Stimulated activated CD4-positive, alpha-beta T cell treated with anti-CD3 and anti-CD28 coated beads, TNF-alpha, amount 100 ng/mL, for 4 hours (primary cell): ENCODE measurements around the gene VWF.

ENCODE experiments used
- DNase-seq, 3 experiments: peaks; one replicate each; pipeline ENCODE4 v3.0.0-alpha.2; 2020; ENCODE audit warnings: low read depth in 3 of 3

The VWF gene

DNA sequence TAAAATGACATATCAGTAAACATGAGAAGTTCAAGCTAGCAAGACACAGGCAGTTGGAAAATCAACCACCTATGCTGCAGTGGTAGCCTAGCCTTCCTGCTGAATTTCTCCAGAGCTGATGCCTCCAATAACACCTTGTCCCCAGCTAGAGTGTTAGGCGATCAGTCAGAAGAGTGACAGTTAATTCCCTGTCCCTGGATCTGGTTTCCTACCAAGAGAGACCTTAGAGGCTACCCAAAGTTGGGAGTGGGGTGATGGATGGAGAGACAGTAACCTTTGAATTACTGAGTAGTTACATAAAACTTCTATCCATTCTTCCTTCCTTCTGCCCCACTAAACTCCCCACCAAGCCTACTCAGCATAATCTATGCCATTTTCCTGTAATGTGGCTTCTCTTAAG lies 177.5 kb downstream of the VWF start:
- no peak for DNase-seq

DNA sequence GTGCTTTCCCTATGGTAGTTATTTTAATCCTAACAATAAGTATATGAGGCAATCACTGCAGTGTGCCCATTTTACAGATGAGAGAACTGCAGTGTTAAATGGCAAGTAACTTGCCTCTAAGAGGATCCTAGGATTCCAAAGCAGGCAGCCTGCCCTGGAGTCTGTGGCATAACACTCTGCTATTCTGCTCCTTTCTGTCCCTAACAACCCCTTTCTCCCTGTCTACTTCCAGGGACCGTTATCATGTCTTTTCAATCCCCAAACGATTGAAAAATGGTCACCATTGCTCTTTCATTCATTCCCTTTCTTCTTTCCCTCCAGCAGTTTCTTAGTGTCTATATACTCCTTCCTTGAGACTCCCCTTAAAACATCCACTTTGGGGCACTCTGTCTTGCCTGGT lies 178.1 kb downstream of the VWF start:
- DNase-seq: no peak

DNA sequence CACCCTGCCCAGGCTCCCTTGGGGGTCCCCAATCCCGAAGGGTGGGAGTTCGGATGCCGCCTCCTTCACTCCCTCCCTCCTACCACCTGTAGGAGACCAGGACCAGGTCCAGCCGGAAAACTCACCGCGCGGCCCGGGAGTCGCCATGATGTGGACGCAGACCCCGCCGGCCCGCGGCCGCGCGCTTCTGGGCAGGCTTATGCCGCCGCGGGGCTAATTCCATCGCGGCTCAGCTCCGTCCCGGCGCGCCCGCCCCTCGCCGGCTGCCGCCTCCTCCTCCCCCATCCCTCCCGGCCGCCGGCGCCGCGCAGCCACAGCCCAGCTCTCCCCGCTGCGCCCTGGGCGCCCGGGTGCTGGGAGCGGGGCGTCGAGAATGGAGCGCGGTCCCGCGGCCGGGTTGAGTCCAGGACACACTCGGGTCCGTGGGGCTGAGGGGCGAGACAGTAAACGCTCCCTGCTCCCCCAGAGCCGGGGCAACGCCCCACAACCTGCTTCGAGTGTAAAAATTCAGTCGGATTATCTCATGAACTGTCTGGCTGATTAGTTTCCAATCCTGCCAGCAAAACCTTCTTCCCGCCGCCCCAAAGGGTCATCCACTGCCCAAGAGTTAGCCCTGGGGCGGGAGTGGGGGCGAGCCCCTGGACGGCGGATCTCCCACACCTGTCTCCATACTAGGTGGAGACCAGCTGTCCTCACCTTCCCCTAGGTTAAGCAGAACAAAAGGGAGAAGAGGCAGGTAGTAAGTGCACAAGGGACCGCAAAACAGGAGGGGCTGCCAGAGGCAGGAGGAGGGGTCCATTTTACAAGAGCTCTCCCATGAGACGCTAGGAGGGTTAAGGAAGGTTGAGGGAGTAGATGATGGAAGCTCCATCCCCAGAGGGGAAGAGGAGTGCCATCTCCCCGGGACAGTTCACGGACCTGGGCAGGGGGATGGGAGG lies 179.1 kb downstream of the VWF start, which contains the start of gene ANO2:
Gene ANO2 (minus strand): TSS at position 189 of the 938 bp plus-strand sequence. CDS start 42 bp downstream, at position 147.
- DNase-seq: no peak

DNA sequence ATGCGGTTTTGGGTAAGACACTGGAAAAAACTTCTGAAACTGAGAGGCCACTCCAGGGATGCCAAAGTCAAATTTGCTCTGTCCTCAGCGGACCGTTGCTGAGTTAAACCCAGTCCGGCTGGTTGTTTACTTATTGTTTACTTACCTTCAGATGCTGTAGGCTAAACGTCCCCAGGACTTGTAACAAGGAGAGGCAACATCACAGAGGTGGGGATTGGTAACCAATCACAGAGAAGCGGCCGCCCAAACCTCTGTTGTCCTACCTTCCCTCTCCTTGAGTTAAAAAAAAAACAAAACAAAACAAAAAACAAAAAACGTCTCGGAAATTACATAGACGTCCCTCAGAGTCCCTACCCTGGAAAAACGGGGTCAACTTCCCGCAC lies 179.8 kb downstream of the VWF start:
- no peak for DNase-seq

GRCh38 chr12:5944053-5944452 lies 180.4 kb downstream of the VWF start:
- DNase-seq: no peak

- no peak for DNase-seq
Measured at GRCh38 chr12:5941907-5942306, 182.6 kb downstream of the VWF start.

DNA sequence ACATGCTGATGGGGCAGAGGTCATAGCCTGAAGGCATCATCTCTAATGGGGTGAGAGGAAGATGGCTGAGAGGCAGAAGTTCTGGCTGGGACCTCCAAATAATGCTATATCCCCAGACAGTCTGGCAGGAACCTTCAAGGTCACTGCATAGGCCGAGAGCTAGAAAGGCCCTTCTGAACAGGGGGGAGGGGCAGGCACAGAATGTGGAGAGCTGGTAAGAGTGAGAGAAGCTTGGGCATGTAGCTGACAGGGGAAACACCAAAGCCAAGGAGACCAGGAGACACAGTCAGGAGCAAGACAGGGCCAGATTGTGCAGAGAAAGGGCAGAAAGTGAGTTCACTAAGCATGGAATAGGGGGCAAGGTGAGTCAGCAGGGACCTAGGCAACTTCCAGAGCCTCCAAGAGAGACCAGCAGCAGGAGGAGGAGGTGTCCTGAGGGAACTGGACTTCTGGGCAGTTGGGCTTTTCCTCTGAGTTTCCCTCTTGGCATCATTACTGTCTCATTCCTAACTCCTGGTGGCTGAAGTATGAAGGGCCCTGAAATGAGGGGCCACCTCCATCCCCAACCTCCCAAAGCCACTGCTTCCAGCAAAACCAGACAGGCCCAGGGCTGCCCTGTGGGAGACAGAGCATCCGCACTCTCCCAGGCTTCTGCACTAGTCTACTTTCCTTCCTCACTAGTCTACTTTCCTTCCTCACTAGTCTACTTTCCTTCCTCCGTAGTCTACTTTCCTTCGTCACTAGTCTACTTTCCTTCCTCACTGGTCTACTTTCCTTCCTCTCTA lies 196.5 kb downstream of the VWF start:
- no peak for DNase-seq

DNA sequence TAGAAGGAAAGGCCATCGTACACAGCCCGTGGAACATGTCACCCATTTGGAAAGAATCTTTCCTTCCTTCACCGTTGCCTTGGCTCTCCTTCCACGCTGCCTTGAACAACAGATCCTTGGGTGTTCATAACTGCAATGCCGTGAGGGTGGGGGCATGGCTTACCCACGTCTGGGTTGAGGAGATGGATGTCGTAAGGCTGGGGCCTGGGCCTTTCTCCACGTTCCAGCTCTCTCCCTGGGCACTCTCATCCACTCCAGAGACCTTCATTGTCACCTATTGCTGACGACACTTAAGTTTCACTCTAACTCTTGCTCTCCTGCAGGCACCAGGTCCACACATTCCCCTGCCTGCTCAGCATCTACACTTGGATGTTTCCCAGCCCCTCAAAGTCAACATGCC lies 198.8 kb downstream of the VWF start:
- DNase-seq: no peak

GRCh38 chr12:5924342-5924741 lies 200.1 kb downstream of the VWF start:
- DNase-seq: no peak

- no peak for DNase-seq
Measured at GRCh38 chr12:5923751-5924150, 200.7 kb downstream of the VWF start.

DNA sequence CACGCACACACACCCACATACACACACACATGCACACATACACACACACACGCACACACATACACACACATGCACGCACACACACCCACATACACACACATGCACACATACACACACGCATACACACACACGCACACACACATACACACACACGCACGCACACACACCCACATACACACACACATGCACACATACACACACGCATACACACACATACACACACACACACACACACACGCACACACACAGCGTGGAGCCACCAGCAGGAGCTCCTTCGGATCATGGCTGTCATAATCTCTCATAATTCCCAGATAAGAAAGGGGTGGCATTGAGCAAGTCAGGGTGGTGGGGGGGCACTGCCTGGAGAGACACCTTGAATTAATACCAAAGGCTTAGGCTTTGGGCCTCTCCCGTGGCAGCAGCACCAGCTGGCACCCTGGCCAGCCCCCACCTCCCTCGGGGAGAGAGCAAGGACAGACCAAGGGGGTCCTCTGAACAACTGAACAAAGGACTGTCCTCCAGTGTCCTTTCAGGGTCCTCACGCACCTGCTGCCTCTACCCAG lies 201.3 kb downstream of the VWF start:
- no peak for DNase-seq

GRCh38 chr12:5921966-5922899 lies 202.2 kb downstream of the VWF start:
- no peak for DNase-seq

- DNase-seq: no peak
Measured at GRCh38 chr12:5921027-5921909, 203.2 kb downstream of the VWF start.

GRCh38 chr12:5916785-5917290 lies 207.6 kb downstream of the VWF start:
- DNase-seq: no peak

DNA sequence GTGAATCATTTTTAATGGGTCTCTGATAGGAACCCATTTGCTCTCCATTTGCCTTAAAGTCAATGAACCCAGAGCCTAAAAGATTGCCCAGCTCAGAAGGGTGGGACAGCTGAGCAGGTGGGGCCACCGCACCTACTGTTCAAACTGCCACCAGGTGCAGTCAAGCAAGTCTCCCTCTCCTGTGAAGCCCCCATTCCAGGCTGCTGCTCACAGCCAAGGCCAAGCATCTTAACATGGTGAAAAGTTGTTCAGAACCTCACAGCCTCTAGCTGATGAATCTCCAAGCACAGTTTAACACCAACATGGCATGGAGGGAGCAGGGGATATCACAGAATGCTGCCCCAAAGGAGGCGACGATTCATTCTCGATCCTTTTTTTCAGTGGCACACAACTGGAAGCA lies 209.0 kb downstream of the VWF start:
- no peak for DNase-seq

DNA sequence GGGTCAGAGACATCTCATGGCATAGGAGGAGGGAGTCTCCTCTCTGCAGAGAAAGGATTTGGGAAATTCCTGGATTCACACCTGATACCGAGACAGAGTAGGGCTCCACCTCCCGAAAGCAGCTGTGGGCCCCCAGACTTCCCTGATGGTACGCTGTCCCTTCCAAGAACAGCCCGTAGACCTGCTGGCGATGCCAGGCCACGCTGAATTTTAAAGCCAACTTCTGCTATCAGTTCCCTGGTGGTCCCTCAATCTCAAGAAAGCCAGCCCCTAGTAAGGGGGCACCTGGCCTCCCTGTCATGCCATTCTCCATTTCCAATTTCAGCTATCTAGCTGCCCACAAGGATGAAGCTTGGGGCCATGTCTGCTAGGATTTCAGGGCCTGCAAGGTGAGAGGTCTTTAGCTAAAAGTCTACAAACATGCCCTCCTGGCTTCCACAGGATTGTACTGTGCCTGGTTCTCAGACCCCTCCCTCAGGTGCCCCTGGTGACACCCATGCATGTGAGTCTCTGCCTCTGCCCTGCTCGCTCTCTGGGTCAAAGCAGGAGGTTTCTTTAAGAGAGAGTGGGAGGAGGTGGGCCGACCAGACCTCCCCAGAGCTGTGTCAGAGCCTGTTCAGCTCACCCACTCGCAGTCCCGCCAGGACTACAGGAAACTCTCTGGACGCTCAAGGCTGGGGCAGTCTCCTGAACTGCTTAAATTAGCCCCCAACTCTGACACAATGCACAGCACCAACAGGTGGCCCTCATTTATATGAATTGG lies 209.9 kb downstream of the VWF start:
- no peak for DNase-seq

GRCh38 chr12:5913387-5913786 lies 211.1 kb downstream of the VWF start:
- DNase-seq: no peak

DNA sequence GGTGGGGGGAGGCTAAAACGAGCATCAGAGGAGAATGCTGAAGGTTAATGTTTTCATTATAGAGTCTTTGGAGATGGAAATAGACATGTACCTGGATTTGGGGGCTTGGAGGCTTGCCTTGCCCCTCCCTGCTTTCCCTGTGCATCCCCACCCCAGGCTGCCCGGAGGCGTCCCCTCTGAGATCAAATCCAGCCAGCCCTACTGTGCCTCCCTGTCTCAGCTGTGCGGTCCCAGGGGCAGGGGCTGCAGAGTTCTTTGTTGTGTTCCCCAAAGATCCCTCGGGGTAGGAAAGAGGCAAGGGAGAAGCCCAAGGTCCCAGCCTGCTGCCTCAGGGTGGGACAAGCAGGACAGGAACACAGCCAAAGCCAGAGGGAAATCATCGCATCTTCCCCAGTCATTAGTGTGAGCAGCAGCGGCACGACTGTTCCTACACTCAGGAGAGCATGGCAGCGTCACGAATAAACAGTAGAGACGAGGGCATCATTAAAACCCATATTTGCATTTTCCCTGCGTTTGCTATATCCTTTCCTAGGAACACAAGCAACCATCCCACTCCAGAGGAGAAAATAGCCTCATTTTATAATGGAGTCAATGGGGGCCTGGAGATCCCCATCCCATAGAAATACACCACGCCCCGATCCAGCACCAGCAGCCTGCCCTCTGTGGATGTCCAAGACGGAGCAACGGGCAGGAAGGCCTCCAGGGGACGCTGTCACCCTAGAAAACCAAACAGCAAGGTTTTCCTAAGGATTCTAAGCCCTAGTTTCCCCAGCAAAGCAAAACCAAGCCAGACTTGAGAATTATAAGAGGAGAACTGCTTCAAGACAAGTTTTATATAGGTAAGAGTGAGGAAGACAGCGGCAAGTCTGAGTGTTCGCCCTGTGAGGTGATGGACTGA lies 211.8 kb downstream of the VWF start:
- DNase-seq: no peak
